ENCODE measurements around the gene LPO. TPM values are rescaled to one million over a fixed set of nuclear protein-coding genes. Genes with fewer than 3 reads are reported as not detected.

The LPO gene
- total RNA-seq: 0.15 TPM
- under 1 TPM in 1 of 4 donors, not detected in 3; 0.08 TPM for polyA plus RNA-seq

- no peak for DNase-seq
- H3K36me3 Mint-ChIP-seq: no peaks in the 10 kb centered on the region
- no peaks in the 10 kb centered on the region for H3K9me3 Mint-ChIP-seq
- no peak within 1 kb of the TSS for H3K27ac ChIP-seq (ENCODE audit: insufficient read depth, low read length, poor library complexity, severe bottlenecking)
- H3K27ac Mint-ChIP-seq: no peak within 1 kb of the TSS
- H3K4me1 Mint-ChIP-seq: no peaks in the 10 kb centered on the region
- H3K27me3 Mint-ChIP-seq: peaks cover 67% of the 10 kb centered on the region
- no peak for ATAC-seq (ENCODE audit: low read depth in 2 of 2)
- no peaks in the 10 kb centered on the region for H3K36me3 ChIP-seq (ENCODE audit: control insufficient read depth, insufficient read depth, low read length)
- H3K4me3 Mint-ChIP-seq: no peak within 1 kb of the TSS
- H3K4me1 ChIP-seq (ENCODE audit: control insufficient read depth, insufficient read depth, low read length, poor library complexity, severe bottlenecking): no peaks in the 10 kb centered on the region
- H3K27me3 ChIP-seq (ENCODE audit: control insufficient read depth, insufficient read depth, low read length): peaks cover 23% of the 10 kb centered on the region
- H3K9me3 ChIP-seq (ENCODE audit: control insufficient read depth in 2 of 2, low read length in 2 of 2): no peaks in the 10 kb centered on the region
- H3K4me3 ChIP-seq (ENCODE audit: low read depth, low read length): no peak within 1 kb of the TSS
Observed at GRCh38 chr17:58238147-58238634, at the start of gene LPO. LPO (plus strand) TSS chr17:58238584; CDS start chr17:58242980, 4,396 bp downstream.

- no peak for ATAC-seq (ENCODE audit: low read depth in 2 of 2)
- H3K27me3 Mint-ChIP-seq: peaks cover 12% of the 10 kb centered on the region
- no peaks in the 10 kb centered on the region for H3K27me3 ChIP-seq (ENCODE audit: control insufficient read depth, insufficient read depth, low read length)
- H3K4me1 ChIP-seq (ENCODE audit: control insufficient read depth, insufficient read depth, low read length, poor library complexity, severe bottlenecking): no peaks in the 10 kb centered on the region
- H3K36me3 Mint-ChIP-seq: no peaks in the 10 kb centered on the region
- H3K27ac Mint-ChIP-seq: peak overlapping the region in 1 of 3 donors; percentile 26
- H3K36me3 ChIP-seq (ENCODE audit: control insufficient read depth, insufficient read depth, low read length): no peaks in the 10 kb centered on the region
- no peaks in the 10 kb centered on the region for H3K9me3 Mint-ChIP-seq
- no peaks in the 10 kb centered on the region for H3K9me3 ChIP-seq (ENCODE audit: control insufficient read depth in 2 of 2, low read length in 2 of 2)
- no peak overlapping the region for H3K4me3 Mint-ChIP-seq
- DNase-seq: no peak
- H3K4me1 Mint-ChIP-seq: peaks cover 0 to 5% (median 2%) of the 10 kb centered on the region in 4 donors
- no peak overlapping the region for H3K4me3 ChIP-seq (ENCODE audit: low read depth, low read length)
- H3K27ac ChIP-seq (ENCODE audit: insufficient read depth, low read length, poor library complexity, severe bottlenecking): no peak overlapping the region
Observed at GRCh38 chr17:58189436-58190146, 48.8 kb upstream of the LPO start.

- H3K4me3 Mint-ChIP-seq: no peak overlapping the region
- H3K4me3 ChIP-seq (ENCODE audit: low read depth, low read length): no peak overlapping the region
- H3K27me3 ChIP-seq (ENCODE audit: control insufficient read depth, insufficient read depth, low read length): no peaks in the 10 kb centered on the region
- no peaks in the 10 kb centered on the region for H3K36me3 Mint-ChIP-seq
- H3K4me1 Mint-ChIP-seq: peaks cover 0 to 5% (median 2%) of the 10 kb centered on the region in 4 donors
- no peak for ATAC-seq (ENCODE audit: low read depth in 2 of 2)
- H3K27me3 Mint-ChIP-seq: peaks cover 8% of the 10 kb centered on the region
- no peak for DNase-seq
- H3K9me3 Mint-ChIP-seq: no peaks in the 10 kb centered on the region
- H3K9me3 ChIP-seq (ENCODE audit: control insufficient read depth in 2 of 2, low read length in 2 of 2): no peaks in the 10 kb centered on the region
- no peak overlapping the region for H3K27ac Mint-ChIP-seq
- H3K36me3 ChIP-seq (ENCODE audit: control insufficient read depth, insufficient read depth, low read length): no peaks in the 10 kb centered on the region
- H3K4me1 ChIP-seq (ENCODE audit: control insufficient read depth, insufficient read depth, low read length, poor library complexity, severe bottlenecking): no peaks in the 10 kb centered on the region
- H3K27ac ChIP-seq (ENCODE audit: insufficient read depth, low read length, poor library complexity, severe bottlenecking): no peak overlapping the region
Observed at GRCh38 chr17:58191241-58191896, 47.0 kb upstream of the LPO start.

GRCh38 chr17:58192612-58193011 is 45.8 kb upstream of the LPO start, which contains the start of gene EPX:
EPX (plus strand) TSS chr17:58192726; CDS start chr17:58192847, 121 bp downstream.
- Mint-ChIP-seq H3K9me3 (no peaks in the 10 kb centered on the region), H3K4me3 (no peak within 1 kb of the TSS), H3K27ac (no peak within 1 kb of the TSS), H3K4me1 (peaks cover 0 to 5% (median 2%) of the 10 kb centered on the region in 4 donors), H3K27me3 (peaks cover 15% of the 10 kb centered on the region), H3K36me3 (no peaks in the 10 kb centered on the region)
- Histone ChIP-seq H3K4me3 (ENCODE audit: low read depth, low read length) (no peak within 1 kb of the TSS), H3K36me3 (ENCODE audit: control insufficient read depth, insufficient read depth, low read length) (no peaks in the 10 kb centered on the region), H3K9me3 (ENCODE audit: control insufficient read depth in 2 of 2, low read length in 2 of 2) (no peaks in the 10 kb centered on the region), H3K27me3 (ENCODE audit: control insufficient read depth, insufficient read depth, low read length) (no peaks in the 10 kb centered on the region), H3K27ac (ENCODE audit: insufficient read depth, low read length, poor library complexity, severe bottlenecking) (no peak within 1 kb of the TSS), H3K4me1 (ENCODE audit: control insufficient read depth, insufficient read depth, low read length, poor library complexity, severe bottlenecking) (no peaks in the 10 kb centered on the region)
- DNase-seq (no peak), ATAC-seq (ENCODE audit: low read depth in 2 of 2) (no peak)

- no peak overlapping the region for H3K4me3 Mint-ChIP-seq
- H3K4me3 ChIP-seq (ENCODE audit: low read depth, low read length): no peak overlapping the region
- H3K27ac ChIP-seq (ENCODE audit: insufficient read depth, low read length, poor library complexity, severe bottlenecking): no peak overlapping the region
- H3K27ac Mint-ChIP-seq: no peak overlapping the region
- no peaks in the 10 kb centered on the region for H3K27me3 ChIP-seq (ENCODE audit: control insufficient read depth, insufficient read depth, low read length)
- H3K36me3 Mint-ChIP-seq: no peaks in the 10 kb centered on the region
- H3K9me3 ChIP-seq (ENCODE audit: control insufficient read depth in 2 of 2, low read length in 2 of 2): no peaks in the 10 kb centered on the region
- H3K36me3 ChIP-seq (ENCODE audit: control insufficient read depth, insufficient read depth, low read length): no peaks in the 10 kb centered on the region
- peaks cover 10% of the 10 kb centered on the region for H3K27me3 Mint-ChIP-seq
- H3K4me1 ChIP-seq (ENCODE audit: control insufficient read depth, insufficient read depth, low read length, poor library complexity, severe bottlenecking): no peaks in the 10 kb centered on the region
- H3K4me1 Mint-ChIP-seq: peaks cover 0 to 5% (median 2%) of the 10 kb centered on the region in 4 donors
- ATAC-seq (ENCODE audit: low read depth in 2 of 2) (no peak), DNase-seq (no peak)
- no peaks in the 10 kb centered on the region for H3K9me3 Mint-ChIP-seq
Observed at GRCh38 chr17:58193641-58194255, 44.6 kb upstream of the LPO start.

- H3K4me1 ChIP-seq (ENCODE audit: control insufficient read depth, insufficient read depth, low read length, poor library complexity, severe bottlenecking): no peaks in the 10 kb centered on the region
- Mint-ChIP-seq H3K4me1 (peaks cover 0 to 5% (median 2%) of the 10 kb centered on the region in 4 donors), H3K4me3 (no peak overlapping the region), H3K27me3 (peaks cover 10% of the 10 kb centered on the region), H3K36me3 (no peaks in the 10 kb centered on the region), H3K27ac (no peak overlapping the region), H3K9me3 (no peaks in the 10 kb centered on the region)
- H3K36me3 ChIP-seq (ENCODE audit: control insufficient read depth, insufficient read depth, low read length): no peaks in the 10 kb centered on the region
- ATAC-seq (ENCODE audit: low read depth in 2 of 2) (no peak), DNase-seq (no peak)
- H3K27ac ChIP-seq (ENCODE audit: insufficient read depth, low read length, poor library complexity, severe bottlenecking): no peak overlapping the region
- no peak overlapping the region for H3K4me3 ChIP-seq (ENCODE audit: low read depth, low read length)
- H3K9me3 ChIP-seq (ENCODE audit: control insufficient read depth in 2 of 2, low read length in 2 of 2): no peaks in the 10 kb centered on the region
- no peaks in the 10 kb centered on the region for H3K27me3 ChIP-seq (ENCODE audit: control insufficient read depth, insufficient read depth, low read length)
Observed at GRCh38 chr17:58195518-58196123, 42.8 kb upstream of the LPO start.

- ATAC-seq (ENCODE audit: low read depth in 2 of 2) (no peak), DNase-seq (no peak)
- Mint-ChIP-seq H3K4me1 (peaks cover 0 to 4% (median 0%) of the 10 kb centered on the region in 4 donors), H3K27ac (no peak overlapping the region), H3K36me3 (no peaks in the 10 kb centered on the region), H3K27me3 (peaks cover 10% of the 10 kb centered on the region), H3K4me3 (no peak overlapping the region), H3K9me3 (no peaks in the 10 kb centered on the region)
- Histone ChIP-seq H3K9me3 (ENCODE audit: control insufficient read depth in 2 of 2, low read length in 2 of 2) (no peaks in the 10 kb centered on the region), H3K4me1 (ENCODE audit: control insufficient read depth, insufficient read depth, low read length, poor library complexity, severe bottlenecking) (no peaks in the 10 kb centered on the region), H3K27me3 (ENCODE audit: control insufficient read depth, insufficient read depth, low read length) (no peaks in the 10 kb centered on the region), H3K36me3 (ENCODE audit: control insufficient read depth, insufficient read depth, low read length) (no peaks in the 10 kb centered on the region), H3K27ac (ENCODE audit: insufficient read depth, low read length, poor library complexity, severe bottlenecking) (no peak overlapping the region), H3K4me3 (ENCODE audit: low read depth, low read length) (no peak overlapping the region)
Observed at GRCh38 chr17:58196610-58197009, 41.8 kb upstream of the LPO start.
